ENCODE measurements around the gene BBS2. TPM values are rescaled to one million over a fixed set of nuclear protein-coding genes. Genes with fewer than 3 reads are reported as not detected.

BBS2 gene
- total and polyA plus RNA-seq, 2 of the 4 experiments (the other 2 are of a cell fraction), result 18.6 to 32.3 TPM

DNA sequence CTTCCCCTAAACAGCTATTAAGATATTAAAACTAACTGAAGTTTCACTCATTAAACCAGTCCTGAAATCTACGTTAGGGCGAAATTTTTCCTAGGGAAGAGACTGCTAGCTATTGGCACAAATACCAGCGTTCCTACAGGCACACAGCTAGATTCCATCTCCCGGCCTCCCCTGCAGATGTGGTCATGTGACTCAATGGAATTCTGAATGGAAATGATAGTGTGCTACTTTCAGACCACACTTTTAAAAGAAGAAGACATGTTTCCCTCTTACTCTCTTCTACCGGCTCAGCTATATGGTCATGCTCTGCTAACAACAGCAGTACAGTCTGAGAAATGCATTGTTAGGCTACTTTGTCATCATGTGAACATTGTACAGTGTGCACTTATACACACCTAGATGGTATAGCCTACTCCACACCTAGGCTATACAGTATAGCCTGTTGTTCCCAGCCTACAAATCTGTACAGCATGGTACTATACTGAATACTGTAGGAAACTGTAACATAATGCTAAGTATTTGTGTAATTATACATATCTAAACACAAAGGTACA, 37.1 kb downstream of the BBS2 start:
- DNase-seq (no peak), ATAC-seq (ENCODE audit: low read depth) (no peak)
- no peak overlapping the region for H3K4me2 ChIP-seq (ENCODE audit: low read depth, low read length)
- TF ChIP-seq SMC3 (IDR thresholded peaks at IDR 0.05; ENCODE audit: low read depth, low read length), result no peak
- TF ChIP-seq, protein P1, sequence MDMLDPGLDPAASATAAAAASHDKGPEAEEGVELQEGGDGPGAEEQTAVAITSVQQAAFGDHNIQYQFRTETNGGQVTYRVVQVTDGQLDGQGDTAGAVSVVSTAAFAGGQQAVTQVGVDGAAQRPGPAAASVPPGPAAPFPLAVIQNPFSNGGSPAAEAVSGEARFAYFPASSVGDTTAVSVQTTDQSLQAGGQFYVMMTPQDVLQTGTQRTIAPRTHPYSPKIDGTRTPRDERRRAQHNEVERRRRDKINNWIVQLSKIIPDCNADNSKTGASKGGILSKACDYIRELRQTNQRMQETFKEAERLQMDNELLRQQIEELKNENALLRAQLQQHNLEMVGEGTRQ (IDR thresholded peaks at IDR 0.05; ENCODE audit: low read depth, low read length), result 0 out of 2 replicates have a peak, but pooled peaks have one; percentile 8
- in situ Hi-C loops (cut with MboI; ENCODE audit: low sequenced_read_pairs) (loop anchor here (10.0 kb wide), 2 partner anchors 62 to 212 kb away; no protein-coding TSS in a partner anchor), intact Hi-C loops (cut with micrococcal nuclease) (no loop called here), dilution Hi-C loops (cut with HindIII; ENCODE audit: low sequenced_read_pairs, unreplicated experiment) (no loop called here)
- 100% methylated on average over 2 of the region's 5 CpGs; no CpG with 5 or more reads in 1 of the 2 experiments for WGBS, 2 experiments (ENCODE audit: extremely low coverage in 2 of 2, insufficient read length in 1 of 2)
- no peak overlapping the region for H4K91ac ChIP-seq (ENCODE audit: insufficient read depth, low read depth, low read length)
- no peak overlapping the region for H4K8ac ChIP-seq (ENCODE audit: low read depth in 2 of 2, low read length in 2 of 2)
- peaks cover 17% of the 10 kb centered on the region for H3K36me3 ChIP-seq (ENCODE audit: control insufficient read depth, insufficient read depth, low read length)
- no peak overlapping the region for H2BK15ac ChIP-seq (ENCODE audit: low read depth, low read length)
- no peak overlapping the region for H3K9ac ChIP-seq (ENCODE audit: low read depth, low read length)
- H3K56ac ChIP-seq (ENCODE audit: extremely low read depth, insufficient read depth, low read length), result no peak overlapping the region
- no peaks in the 10 kb centered on the region for H4K20me1 ChIP-seq (ENCODE audit: insufficient read depth, low read length)
- BruUV-seq (replicated peaks), result no TSS peak
- H3K14ac ChIP-seq (replicated peaks; ENCODE audit: low read depth, low read length), result no peak overlapping the region
- H2AK9ac ChIP-seq (replicated peaks; ENCODE audit: low read depth, low read length, poor library complexity), result no peak overlapping the region
- peaks cover 4 to 8% of the 10 kb centered on the region in 2 experiments; a peak in 3 of 4 replicates for H3K79me1 ChIP-seq (ENCODE audit: low read depth in 1 of 2, low read length in 2 of 2)
- H2BK5ac ChIP-seq (ENCODE audit: low read depth, low read length, poor library complexity, severe bottlenecking), result no peak overlapping the region
- H3K23ac ChIP-seq (ENCODE audit: low read depth, low read length), result no peak overlapping the region
- no peak overlapping the region for H3K4ac ChIP-seq (ENCODE audit: low read depth, low read length)
- no peak overlapping the region for H3K27ac ChIP-seq (ENCODE audit: insufficient read depth, low read length)
- H3K27me3 ChIP-seq (ENCODE audit: control insufficient read depth, insufficient read depth, low read length), result no peaks in the 10 kb centered on the region
- CTCF ChIA-PET, result no interaction called here
- H4K5ac ChIP-seq (ENCODE audit: low read depth, low read length), result no peak overlapping the region
- no peaks in the 10 kb centered on the region for H3K4me1 ChIP-seq (ENCODE audit: control insufficient read depth, insufficient read depth, low read length)
- no peak overlapping the region for H2AK5ac ChIP-seq (ENCODE audit: low read depth, low read length)
- H3K4me3 ChIP-seq (ENCODE audit: insufficient read depth, low read depth, low read length), result no peak overlapping the region
- H2BK120ac ChIP-seq (ENCODE audit: low read depth, low read length), result no peak overlapping the region
- H2AFZ ChIP-seq (replicated peaks; ENCODE audit: low read length, poor library complexity), result no peak overlapping the region
- H3K18ac ChIP-seq (ENCODE audit: low read depth, low read length), result no peak overlapping the region
- no peaks in the 10 kb centered on the region for H3K9me1 ChIP-seq (ENCODE audit: insufficient read depth, low read length)
- no peaks in the 10 kb centered on the region for H3K9me3 ChIP-seq (ENCODE audit: control insufficient read depth, insufficient read depth, low read length)
- POLR2A ChIA-PET (ENCODE audit: unreplicated experiment), result no interaction called here
- H2BK20ac ChIP-seq (ENCODE audit: low read depth, low read length), result no peak overlapping the region
